Dorsolateral prefrontal cortex (tissue), 118 donors: ENCODE measurements around the gene COMT. TPM values are rescaled to one million over a fixed set of nuclear protein-coding genes. Genes with fewer than 3 reads are reported as not detected.

Experiments used
- microRNA-seq, 43 experiments: library from miRNA; unstranded; fragments of <30 nt; microRNA quantifications; one replicate each; pipeline ENCODE4 v1.2.0, GENCODE V29; 2022
- total RNA-seq, 120 experiments: library from RNA; stranded (reverse); gene quantifications; one replicate each; pipeline versions ENCODE4 v1.2.3 to v1.2.4, GENCODE V29; 2022

The COMT gene
- total RNA-seq, 120 experiments from 2014 or later = 72.4 to 193 (median 113) TPM

Small RNA genes within 50 kb of the gene (microRNA-seq; reads per million reads assigned to microRNA genes)
- gene MIR4761 = 0 to 1.3 (median 0) reads per million in 43 experiments

Other genes starting within 250 kb of the COMT start
- 100 to 1,000 TPM in 119 of 120 experiments, 10 to 100 TPM in 1; 92.1 to 538 (median 349) TPM for gene SEPTIN5, start 227.3 kb upstream of the COMT start, total RNA-seq
- gene GP1BB, start 218.2 kb upstream of the COMT start, total RNA-seq = 10 to 100 TPM in 55 of 120 experiments, 1 to 10 TPM in 28, under 1 TPM in 1, not detected in 36; 0.95 to 53.7 (median 14.7) TPM
- 1 to 10 TPM in 44 of 120 experiments, under 1 TPM in 62, not detected in 14; 0.24 to 3.0 (median 0.91) TPM for gene TBX1, start 181.0 kb upstream of the COMT start, total RNA-seq
- 10 to 100 TPM in 25 of 120 experiments, 1 to 10 TPM in 95; 4.8 to 17.5 (median 8.3) TPM for gene GNB1L, start 86.9 kb upstream of the COMT start, total RNA-seq
- gene RTL10, start 86.9 kb upstream of the COMT start, total RNA-seq = 10 to 100 TPM; 15.9 to 53.5 (median 30.1) TPM
- 10 to 100 TPM; 24.8 to 48.9 (median 32.2) TPM for gene TXNRD2, start within 50 bp of the COMT start, total RNA-seq
- gene ARVCF, start 75.1 kb downstream of the COMT start, total RNA-seq = 10 to 100 TPM; 14.8 to 57.2 (median 32.4) TPM
- gene TANGO2, start 79.3 kb downstream of the COMT start, total RNA-seq = 10 to 100 TPM; 45.5 to 81.1 (median 59.7) TPM
- 10 to 100 TPM; 27.2 to 57.7 (median 37.4) TPM for gene DGCR8, start 138.5 kb downstream of the COMT start, total RNA-seq
- 100 to 1,000 TPM in 20 of 120 experiments, 10 to 100 TPM in 100; 46.3 to 128 (median 87.9) TPM for gene RANBP1, start 174.3 kb downstream of the COMT start, total RNA-seq
- 10 to 100 TPM; 33.1 to 73.3 (median 50.4) TPM for gene TRMT2A, start 175.5 kb downstream of the COMT start, total RNA-seq
- 100 to 1,000 TPM in 37 of 120 experiments, 10 to 100 TPM in 83; 72.3 to 140 (median 93.7) TPM for gene ZDHHC8, start 190.0 kb downstream of the COMT start, total RNA-seq
- gene CCDC188, start 209.3 kb downstream of the COMT start, total RNA-seq = 1 to 10 TPM in 57 of 120 experiments, under 1 TPM in 51, not detected in 12; 0.26 to 4.4 (median 1.0) TPM